ENCODE results near the gene LOC101059915.

Gene LOC101059915

DNA sequence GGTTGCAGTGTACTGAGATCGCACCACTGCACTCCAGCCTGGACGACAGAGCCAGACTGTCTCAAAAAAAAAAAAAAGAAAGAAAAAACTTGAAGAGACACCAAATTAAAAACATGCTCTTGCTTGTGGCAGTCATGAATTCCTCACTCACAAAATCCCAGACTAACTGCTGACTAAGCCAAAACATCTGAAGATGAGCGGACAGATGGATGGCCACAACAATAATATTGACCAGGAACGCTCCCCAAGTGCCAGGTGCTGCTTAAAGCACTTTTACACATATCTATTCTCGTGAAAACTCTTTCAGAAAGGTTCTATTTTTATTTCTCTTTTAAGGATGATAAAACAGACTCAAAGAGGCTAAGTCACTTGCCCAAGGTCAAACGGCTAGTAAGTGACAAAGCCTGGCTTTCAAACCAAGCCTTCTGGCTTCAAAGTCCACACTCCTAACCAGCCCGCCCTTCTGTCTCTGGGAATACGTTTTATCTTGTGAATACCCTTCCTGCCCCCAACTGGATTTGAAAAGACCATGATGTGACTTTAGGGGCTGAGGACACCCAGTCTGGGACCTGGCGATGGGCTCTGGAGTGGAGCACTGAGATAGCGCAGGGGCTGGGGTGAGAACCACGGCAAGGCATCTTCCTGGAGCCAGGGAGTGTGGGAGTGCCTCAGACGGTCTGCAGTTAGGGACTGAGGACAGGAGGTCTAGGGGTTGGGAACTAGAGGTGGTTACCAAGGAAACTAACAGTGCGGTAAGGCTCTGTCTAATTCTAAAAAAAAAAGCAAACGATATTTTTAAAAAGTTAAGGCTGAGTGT is 39.5 kb upstream of the LOC101059915 start:
- Histone ChIP-seq H3K4me3 (no peak overlapping the region), H3K36me3 (no peaks in the 10 kb centered on the region), H3K4me1 (ENCODE audit: insufficient read depth) (no peaks in the 10 kb centered on the region), H3K27ac (no peak overlapping the region), H3K27me3 (no peaks in the 10 kb centered on the region), H3K9me3 (no peaks in the 10 kb centered on the region)
- TF ChIP-seq EP300 (IDR thresholded peaks at IDR 0.05) (no peak), POLR2A (IDR thresholded peaks at IDR 0.05) (no peak)
- TF ChIP-seq, protein P1, sequence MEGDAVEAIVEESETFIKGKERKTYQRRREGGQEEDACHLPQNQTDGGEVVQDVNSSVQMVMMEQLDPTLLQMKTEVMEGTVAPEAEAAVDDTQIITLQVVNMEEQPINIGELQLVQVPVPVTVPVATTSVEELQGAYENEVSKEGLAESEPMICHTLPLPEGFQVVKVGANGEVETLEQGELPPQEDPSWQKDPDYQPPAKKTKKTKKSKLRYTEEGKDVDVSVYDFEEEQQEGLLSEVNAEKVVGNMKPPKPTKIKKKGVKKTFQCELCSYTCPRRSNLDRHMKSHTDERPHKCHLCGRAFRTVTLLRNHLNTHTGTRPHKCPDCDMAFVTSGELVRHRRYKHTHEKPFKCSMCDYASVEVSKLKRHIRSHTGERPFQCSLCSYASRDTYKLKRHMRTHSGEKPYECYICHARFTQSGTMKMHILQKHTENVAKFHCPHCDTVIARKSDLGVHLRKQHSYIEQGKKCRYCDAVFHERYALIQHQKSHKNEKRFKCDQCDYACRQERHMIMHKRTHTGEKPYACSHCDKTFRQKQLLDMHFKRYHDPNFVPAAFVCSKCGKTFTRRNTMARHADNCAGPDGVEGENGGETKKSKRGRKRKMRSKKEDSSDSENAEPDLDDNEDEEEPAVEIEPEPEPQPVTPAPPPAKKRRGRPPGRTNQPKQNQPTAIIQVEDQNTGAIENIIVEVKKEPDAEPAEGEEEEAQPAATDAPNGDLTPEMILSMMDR (IDR thresholded peaks at IDR 0.05), result no peak
- WGBS, 3 donors, result 54 to 65% (median 61%) methylated on average over 14 of the region's 14 CpGs
- no peak for DNase-seq
- intact Hi-C loops (cut with DNase I), result no loop called here

GRCh38 chrX:71629467-71629866 is 37.9 kb upstream of the LOC101059915 start:
- Histone ChIP-seq H3K36me3 (no peaks in the 10 kb centered on the region), H3K27ac (no peak overlapping the region), H3K9me3 (no peaks in the 10 kb centered on the region), H3K27me3 (no peaks in the 10 kb centered on the region), H3K4me1 (ENCODE audit: insufficient read depth) (no peaks in the 10 kb centered on the region), H3K4me3 (no peak overlapping the region)
- WGBS, 3 donors, result 77 to 81% (median 78%) methylated on average over 2 of the region's 2 CpGs
- TF ChIP-seq POLR2A (IDR thresholded peaks at IDR 0.05), result no peak
- intact Hi-C loops (cut with DNase I), result no loop called here
- no peak for DNase-seq

DNA sequence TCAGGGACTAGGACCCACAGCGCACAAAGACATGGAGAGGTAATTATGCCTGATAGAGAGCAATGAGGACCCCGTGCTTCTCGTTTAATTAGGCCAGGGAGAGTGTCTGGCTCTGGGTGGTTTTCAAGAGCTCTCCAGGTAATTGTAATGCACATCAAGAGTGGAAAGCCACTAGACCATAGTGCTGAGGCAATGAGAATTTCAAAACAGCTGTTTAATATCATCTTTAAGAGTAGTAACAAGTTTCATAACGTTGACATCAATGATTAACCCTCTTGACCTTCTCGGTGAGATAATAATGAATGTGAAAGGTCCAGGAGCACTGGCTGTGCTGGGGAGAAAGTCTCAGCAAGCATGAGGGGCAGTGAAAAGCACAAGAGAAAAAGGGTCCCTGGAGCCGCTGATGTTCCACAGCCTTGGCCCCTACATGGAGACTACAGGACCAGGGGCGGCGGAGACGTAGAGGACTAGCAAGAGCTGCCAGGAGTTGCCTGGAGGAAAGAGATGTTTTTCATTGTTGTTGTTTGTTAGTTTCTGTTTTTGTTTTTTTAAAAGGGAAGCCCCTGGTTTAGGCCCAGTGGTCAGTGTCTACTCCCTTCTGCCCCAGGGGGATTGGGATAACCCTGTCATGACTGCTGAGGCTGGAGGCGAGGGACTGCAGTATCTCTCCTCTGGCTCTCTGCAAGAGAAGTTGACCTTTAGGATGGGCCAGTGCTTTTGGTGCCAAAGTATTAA is 34.3 kb upstream of the LOC101059915 start:
- Histone ChIP-seq H3K36me3 (no peaks in the 10 kb centered on the region), H3K9me3 (no peaks in the 10 kb centered on the region), H3K4me1 (ENCODE audit: insufficient read depth) (no peaks in the 10 kb centered on the region), H3K27me3 (no peaks in the 10 kb centered on the region), H3K4me3 (no peak overlapping the region), H3K27ac (no peak overlapping the region)
- WGBS, 3 donors, result 69 to 77% (median 76%) methylated on average over 10 of the region's 10 CpGs
- intact Hi-C loops (cut with DNase I), result no loop called here
- no peak for DNase-seq
- TF ChIP-seq POLR2A (IDR thresholded peaks at IDR 0.05) (no peak), EP300 (IDR thresholded peaks at IDR 0.05) (no peak)
- TF ChIP-seq, protein P1 (IDR thresholded peaks at IDR 0.05), result no peak

DNA sequence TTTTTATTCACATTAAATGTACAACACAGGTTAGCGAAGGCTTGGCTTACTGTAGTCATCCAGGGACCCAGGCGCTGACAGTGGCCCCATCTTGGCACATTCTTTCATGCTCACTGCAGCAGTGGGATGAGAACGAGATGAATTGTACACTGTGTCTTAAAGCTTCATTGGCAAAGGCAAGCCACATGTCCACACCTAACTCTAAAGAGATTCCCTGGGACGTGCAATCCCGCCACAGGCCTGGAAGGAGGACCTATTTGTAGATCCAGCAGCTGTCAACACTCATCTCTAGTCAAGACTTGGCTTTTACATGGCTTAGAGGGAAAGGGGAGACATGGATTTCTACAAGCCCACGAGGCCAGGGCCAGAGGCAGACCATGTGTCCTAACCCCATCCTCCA is 33.0 kb upstream of the LOC101059915 start:
- H3K27me3 ChIP-seq, result no peaks in the 10 kb centered on the region
- TF ChIP-seq EP300 (IDR thresholded peaks at IDR 0.05) (no peak), POLR2A (IDR thresholded peaks at IDR 0.05) (no peak)
- TF ChIP-seq, protein P1 (IDR thresholded peaks at IDR 0.05), result no peak
- H3K4me1 ChIP-seq (ENCODE audit: insufficient read depth), result no peaks in the 10 kb centered on the region
- 65 to 76% (median 66%) methylated on average over 6 of the region's 6 CpGs for WGBS, 3 donors
- H3K4me3 ChIP-seq, result no peak overlapping the region
- H3K27ac ChIP-seq, result no peak overlapping the region
- no peak for DNase-seq
- no peaks in the 10 kb centered on the region for H3K36me3 ChIP-seq
- intact Hi-C loops (cut with DNase I), result no loop called here
- H3K9me3 ChIP-seq, result no peaks in the 10 kb centered on the region

All from ovary (tissue), 7 donors.